K562 (cell line): Measurements from ENCODE around the gene FTL. TPM values are rescaled to one million over a fixed set of nuclear protein-coding genes. Genes with fewer than 3 reads are reported as not detected.

Experiments used
- ATAC-seq: fragments of 200-7000 bp; cut with Tn5 transposase; 3 replicates; pipeline ENCODE4 v1.9.1; 2020; ENCODE audit warnings: moderate library complexity
- BruUV-seq: library from RNA; stranded (reverse); fragments of 400-500 nt; replicated peaks from 2 replicates; lab custom pipeline; 2021; lab: Mats Ljungman, UMichigan
- CTCF ChIA-PET: fragments of 300-600 bp; formaldehyde crosslinking; extraction: SDS; loops from one replicate; lab custom pipeline; 2021; ENCODE audit warnings: low intra/inter-chr PET ratio; lab: Yijun Ruan, JAX
- POLR2A ChIA-PET: fragments of 300-600, 350-650 bp; sonication (Branson Sonifier 250); formaldehyde crosslinking; extraction: SDS; loops from one replicate; lab custom pipeline; 2021; ENCODE audit warnings: antibody characterized with exemption, inconsistent platforms; lab: Yijun Ruan, JAX
- DNase-seq, 4 experiments: peaks; one replicate each; pipeline versions ENCODE4 v3.0.0 to v3.0.0-alpha.2; 2011 to 2018; ENCODE audit warnings: low spot score in 3 of 4, mixed read lengths in 3 of 4; ENCODE audit errors: extremely low read depth in 1 of 4
- FAIRE-seq: peaks from 2 replicates; lab custom pipeline; 2011; peaks lifted over from hg19 to GRCh38; lab: Jason Lieb, UNC
- H2AFZ ChIP-seq: 2 replicates; pipeline ENCODE4 v1.6.0; 2011; ENCODE audit warnings: low read depth, low read length, control low read depth, inconsistent platforms
- H3K27ac ChIP-seq: fragments of 200-600 bp; 3 replicates; pipeline ENCODE4 v1.8.0; 2011; ENCODE audit warnings: low read depth, mild to moderate bottlenecking, control low read depth, inconsistent platforms, low read length, moderate library complexity, mixed read lengths; ENCODE audit errors: extremely low read depth
- H3K27me3 ChIP-seq, 2 experiments: fragments of 300-600 bp in 1 of 2; 2 replicates in 1 of 2; 3 replicates in 1 of 2; pipeline versions ENCODE4 v1.6.0 to v1.8.0; 2011; ENCODE audit warnings: inconsistent platforms in 2 of 2, low read length in 2 of 2, mild to moderate bottlenecking in 1 of 2, mixed read lengths in 1 of 2, moderate library complexity in 1 of 2; ENCODE audit not compliant: control insufficient read depth in 2 of 2, insufficient read depth in 2 of 2
- H3K36me3 ChIP-seq: fragments of 300-600 bp; 3 replicates; pipeline ENCODE4 v1.8.0; 2011; ENCODE audit warnings: mild to moderate bottlenecking, low read length, inconsistent platforms; ENCODE audit not compliant: control insufficient read depth, insufficient read depth
- H3K4me1 ChIP-seq, 2 experiments: fragments of 200-600 bp in 1 of 2; replicated peaks in 1 of 2; 2 replicates in 1 of 2; 3 replicates in 1 of 2; pipeline versions ENCODE4 v1.5.1 to v1.8.0; 2011; ENCODE audit warnings: inconsistent platforms in 2 of 2, low read length in 2 of 2, mild to moderate bottlenecking in 1 of 2, mixed read lengths in 1 of 2, moderate library complexity in 1 of 2; ENCODE audit not compliant: control insufficient read depth in 2 of 2, insufficient read depth in 2 of 2
- H3K4me2 ChIP-seq: 2 replicates; pipeline ENCODE4 v1.6.1; 2011; ENCODE audit warnings: low read length, control low read depth, inconsistent platforms, mixed read lengths; ENCODE audit not compliant: insufficient read depth
- H3K4me3 ChIP-seq: fragments of 200-600 bp; sonication (generic), shearing (Covaris generic); 2 replicates; pipeline ENCODE4 v1.5.1; 2016; ENCODE audit warnings: control low read depth, inconsistent platforms
- H3K79me2 ChIP-seq: fragments of 200-600 bp; 3 replicates; pipeline ENCODE4 v1.8.0; 2011; ENCODE audit warnings: low read length, inconsistent platforms; ENCODE audit not compliant: control insufficient read depth, insufficient read depth
- H3K9ac ChIP-seq, 2 experiments: 2 replicates each; pipeline versions ENCODE4 v1.6.0 to v1.6.1; 2011; ENCODE audit warnings: low read depth in 2 of 2, low read length in 2 of 2, control low read depth in 1 of 2, inconsistent platforms in 1 of 2, mild to moderate bottlenecking in 1 of 2, mixed read lengths in 1 of 2; ENCODE audit not compliant: insufficient read depth in 1 of 2
- H3K9me1 ChIP-seq: one replicate; pipeline ENCODE4 v1.6.0; 2011; ENCODE audit warnings: inconsistent platforms, mild to moderate bottlenecking, low read length, moderate library complexity; ENCODE audit not compliant: control insufficient read depth, insufficient read depth
- H3K9me3 ChIP-seq: replicated peaks from 2 replicates; pipeline ENCODE4 v1.5.1; 2011; ENCODE audit warnings: low read depth, low read length, inconsistent platforms; ENCODE audit not compliant: control insufficient read depth, insufficient read depth
- H4K20me1 ChIP-seq: replicated peaks from 2 replicates; pipeline ENCODE4 v1.6.1; 2011; ENCODE audit warnings: low read length, inconsistent platforms, mixed read lengths; ENCODE audit not compliant: control insufficient read depth, insufficient read depth
- ARID2 ChIP-seq: fragments of 450-650 bp; IDR thresholded peaks from 2 replicates; pipeline ENCODE4 v1.6.1; 2017; ENCODE audit warnings: antibody characterized with exemption, mild to moderate bottlenecking
- HLTF ChIP-seq: fragments of 450-650 bp; IDR thresholded peaks from 2 replicates; pipeline ENCODE4 v1.6.1; 2016
- MCM2 ChIP-seq: fragments of 450-650 bp; IDR thresholded peaks from 2 replicates; pipeline ENCODE4 v1.6.1; 2017; ENCODE audit warnings: low read depth, mild to moderate bottlenecking
- POLR2G ChIP-seq: fragments of 200-400 bp; formaldehyde crosslinking; IDR thresholded peaks from 2 replicates; pipeline ENCODE4 v1.6.1; 2017; ENCODE audit warnings: low read depth, mild to moderate bottlenecking, antibody characterized with exemption, low read length, moderate library complexity
- POLR2H ChIP-seq: IDR thresholded peaks from 2 replicates; pipeline ENCODE4 v1.6.1; 2016; ENCODE audit warnings: missing genetic modification characterization, low read depth, mild to moderate bottlenecking, control low read depth, missing compliant biosample characterization, moderate library complexity
- RBFOX2 ChIP-seq: fragments of 200-400 bp; formaldehyde crosslinking; IDR thresholded peaks from 2 replicates; pipeline ENCODE4 v1.6.1; 2017; ENCODE audit warnings: low read depth, mild to moderate bottlenecking, low read length, moderate library complexity
- TOE1 ChIP-seq, 2 experiments: fragments of 450-650 bp in 1 of 2; sonication (generic) in 1 of 2; formaldehyde crosslinking in 1 of 2; IDR thresholded peaks; 2 replicates each; pipeline versions ENCODE4 v1.7.1 to v1.8.0; 2016 to 2022; ENCODE audit warnings: borderline replicate concordance in 2 of 2, mild to moderate bottlenecking in 2 of 2, antibody characterized with exemption in 1 of 2, inconsistent platforms in 1 of 2, low read depth in 1 of 2, missing genetic modification reagents in 1 of 2, moderate library complexity in 1 of 2
- ZNF41 ChIP-seq: fragments of 250-450 bp; sonication (Bioruptor Pico); conservative IDR thresholded peaks from 2 replicates; pipeline ENCODE4 v1.4.0; 2020; ENCODE audit warnings: mild to moderate bottlenecking
- ZNF644 ChIP-seq: fragments of 200-800 bp; sonication (Bioruptor generic); IDR thresholded peaks from 2 replicates; pipeline ENCODE4 v1.6.1; 2016; ENCODE audit warnings: low read depth, missing genetic modification characterization, missing compliant biosample characterization
- WGBS: fragments of 100-300 bp; shearing (Covaris generic); methylation state at CpG from one replicate; pipeline ENCODE4 v1.1.6; 2016; ENCODE audit warnings: low coverage, mixed read lengths; ENCODE audit not compliant: insufficient coverage; ENCODE audit errors: missing lambda C conversion rate; 5-methylcytosine and 5-hydroxymethylcytosine counted together
- in situ Hi-C: fragments of 300-500 bp; cut with MboI; formaldehyde crosslinking; loops from 4 replicates; pipeline ENCODE4 v1.15.0; 2018; ENCODE audit warnings: inconsistent platforms, mixed read lengths
- intact Hi-C: fragments of 100-400 bp; cut with micrococcal nuclease; formaldehyde crosslinking; loops from 2 replicates; pipeline ENCODE4 v1.14.2; 2022
- polyA plus RNA-seq, 8 experiments: library from polyadenylated mRNA; depleted of rRNA in 4 of 8; stranded (reverse) in 5 of 8; unstranded in 3 of 8; fragments of >200 nt; fragmentation: Nextera tagmentation in 2 of 8; fragmentation: Illumina TruSeq in 1 of 8; extraction: Ambion mirVana in 2 of 8; extraction: Trizol in 1 of 8; gene quantifications; 2 replicates each; pipeline versions ENCODE4 v1.2.1 to v1.2.3, GENCODE V29; 2011 to 2014; ENCODE audit warnings: inconsistent platforms in 1 of 8, missing spikeins in 1 of 8
- total RNA-seq, 7 experiments: library from RNA; depleted of rRNA in 6 of 7; stranded (reverse); fragments of >200 nt in 6 of 7; fragmentation: Illumina TruSeq in 2 of 7; extraction: Trizol in 2 of 7; gene quantifications; 2 replicates each; pipeline versions ENCODE4 v1.2.1 to v1.2.3, GENCODE V29; 2011 to 2021; ENCODE audit warnings: low replicate concordance in 1 of 7
- TF ChIP-seq, protein P1 (sequence below): fragments of 450-650 bp; IDR thresholded peaks from 2 replicates; pipeline ENCODE4 v1.6.1; 2014; ENCODE audit warnings: low read depth, mild to moderate bottlenecking, moderate library complexity, borderline replicate concordance

Gene FTL
- total and polyA plus RNA-seq, 9 of the 15 experiments (the other 6 are each of a cell fraction or from before 2014, with no cell fraction given) = 1,231 to 27,415 (median 3,965) TPM

DNA sequence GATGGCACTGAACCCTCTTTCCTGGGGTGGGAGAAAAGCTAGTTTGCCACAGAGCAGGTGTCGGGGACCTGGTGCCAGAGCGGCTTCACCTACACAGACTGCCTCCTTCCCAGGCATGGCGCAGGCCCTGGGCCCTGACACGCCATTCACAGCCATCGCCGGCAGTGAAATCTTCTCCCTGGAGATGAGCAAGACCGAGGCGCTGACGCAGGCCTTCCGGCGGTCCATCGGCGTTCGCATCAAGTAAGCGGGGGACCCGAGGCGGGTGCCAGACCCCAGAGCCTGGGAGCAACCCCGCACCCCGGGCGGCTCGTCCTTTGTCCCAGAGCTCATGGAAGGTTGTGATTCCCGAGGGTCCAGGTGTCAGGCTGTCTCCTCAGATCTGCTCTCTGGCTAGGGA lies 41.8 kb downstream of the FTL start:
- no peak overlapping the region for H3K4me2 ChIP-seq
- no peak overlapping the region for H3K9ac ChIP-seq
- H3K79me2 ChIP-seq = no peaks in the 10 kb centered on the region
- CTCF ChIA-PET = no interaction called here
- DNase-seq (no peak), ATAC-seq (no peak), FAIRE-seq (no peak)
- WGBS = 98% methylated on average over 21 of the region's 22 CpGs
- intact Hi-C loops = no loop called here
- peaks cover 4% of the 10 kb centered on the region for H3K9me1 ChIP-seq
- no peak overlapping the region for H3K27ac ChIP-seq
- POLR2A ChIA-PET = interaction anchor here (1.3 kb wide), 2 partner anchors 9 to 13 kb away, joined by 4 to 5 read pairs; partner anchors contain the start of genes GYS1 and RUVBL2
- H2AFZ ChIP-seq = no peak overlapping the region
- H3K4me1 ChIP-seq = peaks cover 0 to 6% of the 10 kb centered on the region in 2 experiments; a peak in 1 of 5 replicates
- no peaks in the 10 kb centered on the region for H4K20me1 ChIP-seq
- H3K36me3 ChIP-seq = peaks cover 85% of the 10 kb centered on the region
- H3K4me3 ChIP-seq = no peak overlapping the region
- TF ChIP-seq ZNF644 (no peak), RBFOX2 (peak; percentile 45), HLTF (no peak), POLR2G (peak; percentile 29; the same call in 1 of the 2 replicates), POLR2H (tag) (no peak), MCM2 (no peak), TOE1 (IDR thresholded peaks at IDR 0.05; ENCODE audit: borderline replicate concordance) (no peak), TOE1 (CRISPR knock-in tag; IDR thresholded peaks at IDR 0.05; ENCODE audit: borderline replicate concordance, low read depth) (no peak), ARID2 (no peak), ZNF41 (CRISPR knock-in tag) (no peak)
- TF ChIP-seq, protein P1, sequence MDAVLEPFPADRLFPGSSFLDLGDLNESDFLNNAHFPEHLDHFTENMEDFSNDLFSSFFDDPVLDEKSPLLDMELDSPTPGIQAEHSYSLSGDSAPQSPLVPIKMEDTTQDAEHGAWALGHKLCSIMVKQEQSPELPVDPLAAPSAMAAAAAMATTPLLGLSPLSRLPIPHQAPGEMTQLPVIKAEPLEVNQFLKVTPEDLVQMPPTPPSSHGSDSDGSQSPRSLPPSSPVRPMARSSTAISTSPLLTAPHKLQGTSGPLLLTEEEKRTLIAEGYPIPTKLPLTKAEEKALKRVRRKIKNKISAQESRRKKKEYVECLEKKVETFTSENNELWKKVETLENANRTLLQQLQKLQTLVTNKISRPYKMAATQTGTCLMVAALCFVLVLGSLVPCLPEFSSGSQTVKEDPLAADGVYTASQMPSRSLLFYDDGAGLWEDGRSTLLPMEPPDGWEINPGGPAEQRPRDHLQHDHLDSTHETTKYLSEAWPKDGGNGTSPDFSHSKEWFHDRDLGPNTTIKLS = no peak
- BruUV-seq = no TSS peak
- in situ Hi-C loops = no loop called here
- no peaks in the 10 kb centered on the region for H3K9me3 ChIP-seq
- H3K27me3 ChIP-seq = no peaks in the 10 kb centered on the region
